Lower lobe of right lung (tissue), 2 donors: ENCODE measurements around the gene LRTM1. TPM values are rescaled to one million over a fixed set of nuclear protein-coding genes. Genes with fewer than 3 reads are reported as not detected.

ENCODE experiments used
- ATAC-seq, 2 donors: fragments of 200-7000 bp; cut with Tn5 transposase; one replicate each; pipeline ENCODE4 v1.9.1; 2020 to 2022; ENCODE audit warnings: mild to moderate bottlenecking in 2 of 2, moderate library complexity in 2 of 2
- DNase-seq: peaks from one replicate; pipeline ENCODE4 v3.0.0-alpha.2; 2020
- H3K27ac ChIP-seq: fragments of 200-600 bp; one replicate; pipeline ENCODE4 v1.8.0; 2022
- H3K27me3 ChIP-seq: fragments of 200-600 bp; one replicate; pipeline ENCODE4 v1.8.0; 2022; ENCODE audit warnings: low read depth
- H3K36me3 ChIP-seq: fragments of 200-600 bp; one replicate; pipeline ENCODE4 v1.8.0; 2022; ENCODE audit warnings: mild to moderate bottlenecking
- H3K4me1 ChIP-seq: fragments of 200-600 bp; one replicate; pipeline ENCODE4 v1.8.0; 2022
- H3K4me3 ChIP-seq: fragments of 200-600 bp; one replicate; pipeline ENCODE4 v1.8.0; 2022; ENCODE audit warnings: mild to moderate bottlenecking
- H3K9me3 ChIP-seq: fragments of 200-600 bp; one replicate; pipeline ENCODE4 v1.8.0; 2022
- intact Hi-C: fragments of 100-400 bp; cut with DNase I; formaldehyde crosslinking; loops from one replicate; pipeline ENCODE4 v1.11.0; 2022
- total RNA-seq: library from RNA; stranded (reverse); fragmentation: NEBNext Ultra II Directional; extraction: Animal tissue kit (Norgen Biotek cat#: 25700); gene quantifications from one replicate; pipeline ENCODE4 v1.2.1, GENCODE V29; 2021
- TF ChIP-seq, protein P1 (sequence below): fragments of 200-600 bp; IDR thresholded peaks from one replicate; pipeline ENCODE4 v1.8.0; 2022; ENCODE audit warnings: antibody characterized with exemption, mild to moderate bottlenecking
- donor health status: DM: no; HTN: yes; CAD: no; lungs with severe emphysema.

Gene LRTM1
- total RNA-seq, 1 donor from 2014 or later = not detected

DNA sequence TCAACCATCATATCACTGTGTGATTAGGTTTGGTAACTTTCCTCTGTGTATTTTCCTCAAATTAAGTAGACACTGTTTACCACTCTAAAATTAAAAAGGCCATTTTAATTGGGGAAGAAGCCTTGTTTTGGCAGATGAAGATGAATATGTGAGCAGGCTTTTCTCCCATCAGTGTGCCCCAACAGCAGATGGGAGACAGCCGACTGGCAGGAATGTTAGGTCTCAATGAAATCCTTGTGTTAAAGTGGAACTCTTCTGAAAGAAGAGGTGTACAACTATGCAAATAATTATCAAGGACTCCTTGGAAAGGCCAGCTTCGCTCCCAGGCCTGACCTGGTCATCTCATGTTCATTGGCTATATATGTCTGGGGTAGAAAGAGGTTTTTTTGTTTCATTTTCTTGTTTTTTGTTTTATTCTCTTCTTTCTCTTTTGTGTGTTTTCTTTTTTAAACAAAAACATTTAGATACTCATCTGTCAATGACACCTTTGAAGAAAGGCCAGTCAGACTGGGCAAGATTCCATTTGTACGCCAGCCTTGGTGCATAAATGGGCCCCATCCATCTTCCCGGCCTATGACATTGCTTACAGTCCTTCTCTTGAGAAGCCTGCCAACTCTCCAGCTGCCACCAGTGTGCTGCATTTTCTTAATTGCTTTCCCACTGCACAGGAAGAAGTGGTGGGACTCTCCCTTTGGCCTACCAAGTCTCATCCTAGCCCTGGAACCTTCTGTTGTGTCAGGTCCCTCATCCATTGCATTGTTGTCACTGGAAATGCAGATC lies 25.8 kb downstream of the LRTM1 start:
- Histone ChIP-seq H3K9me3 (no peaks in the 10 kb centered on the region), H3K4me3 (no peak overlapping the region), H3K36me3 (no peaks in the 10 kb centered on the region), H3K27ac (no peak overlapping the region), H3K4me1 (no peaks in the 10 kb centered on the region), H3K27me3 (no peaks in the 10 kb centered on the region)
- TF ChIP-seq, protein P1, sequence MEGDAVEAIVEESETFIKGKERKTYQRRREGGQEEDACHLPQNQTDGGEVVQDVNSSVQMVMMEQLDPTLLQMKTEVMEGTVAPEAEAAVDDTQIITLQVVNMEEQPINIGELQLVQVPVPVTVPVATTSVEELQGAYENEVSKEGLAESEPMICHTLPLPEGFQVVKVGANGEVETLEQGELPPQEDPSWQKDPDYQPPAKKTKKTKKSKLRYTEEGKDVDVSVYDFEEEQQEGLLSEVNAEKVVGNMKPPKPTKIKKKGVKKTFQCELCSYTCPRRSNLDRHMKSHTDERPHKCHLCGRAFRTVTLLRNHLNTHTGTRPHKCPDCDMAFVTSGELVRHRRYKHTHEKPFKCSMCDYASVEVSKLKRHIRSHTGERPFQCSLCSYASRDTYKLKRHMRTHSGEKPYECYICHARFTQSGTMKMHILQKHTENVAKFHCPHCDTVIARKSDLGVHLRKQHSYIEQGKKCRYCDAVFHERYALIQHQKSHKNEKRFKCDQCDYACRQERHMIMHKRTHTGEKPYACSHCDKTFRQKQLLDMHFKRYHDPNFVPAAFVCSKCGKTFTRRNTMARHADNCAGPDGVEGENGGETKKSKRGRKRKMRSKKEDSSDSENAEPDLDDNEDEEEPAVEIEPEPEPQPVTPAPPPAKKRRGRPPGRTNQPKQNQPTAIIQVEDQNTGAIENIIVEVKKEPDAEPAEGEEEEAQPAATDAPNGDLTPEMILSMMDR = no peak
- ATAC-seq (no peak), DNase-seq (no peak)
- intact Hi-C loops = no loop called here

DNA sequence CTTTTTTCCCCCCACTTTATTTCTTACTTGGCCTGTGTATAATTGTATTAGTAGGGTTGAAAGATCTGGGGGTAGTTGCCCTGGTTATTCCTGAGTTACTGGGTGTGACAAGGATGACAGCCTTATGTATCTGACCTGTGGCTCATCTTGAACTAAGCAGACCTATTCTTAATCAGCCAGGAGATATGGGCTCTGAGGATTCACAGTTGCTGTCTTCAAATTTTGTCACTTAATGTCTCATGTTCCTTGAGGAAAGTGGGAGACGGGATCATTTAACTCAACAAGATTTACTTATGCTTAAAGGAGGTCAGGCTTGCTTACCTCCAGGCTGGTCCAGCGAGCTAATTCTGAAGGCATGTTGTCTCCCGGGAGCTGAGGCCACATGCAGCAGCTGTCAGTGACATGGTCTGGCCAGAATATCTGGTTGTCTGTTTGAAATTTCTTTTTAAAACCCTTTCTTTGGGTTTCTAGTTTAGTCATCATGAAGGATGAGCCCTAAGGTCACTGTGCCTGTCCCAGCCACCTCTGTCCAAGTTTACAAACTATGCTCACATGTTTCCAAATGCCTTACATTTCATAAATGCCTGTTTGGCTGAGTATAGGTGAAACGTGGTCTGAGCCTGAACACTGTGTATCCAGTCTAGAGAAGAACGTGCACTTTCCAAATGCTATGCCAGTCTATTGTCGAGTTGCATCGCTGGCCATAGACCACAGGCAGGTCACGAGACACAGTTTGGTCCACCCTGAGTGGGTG lies 26.8 kb downstream of the LRTM1 start:
- Histone ChIP-seq H3K4me1 (no peaks in the 10 kb centered on the region), H3K4me3 (no peak overlapping the region), H3K36me3 (no peaks in the 10 kb centered on the region), H3K9me3 (no peaks in the 10 kb centered on the region), H3K27me3 (no peaks in the 10 kb centered on the region), H3K27ac (no peak overlapping the region)
- TF ChIP-seq, protein P1 = no peak
- intact Hi-C loops = no loop called here
- DNase-seq (no peak), ATAC-seq (no peak)

DNA sequence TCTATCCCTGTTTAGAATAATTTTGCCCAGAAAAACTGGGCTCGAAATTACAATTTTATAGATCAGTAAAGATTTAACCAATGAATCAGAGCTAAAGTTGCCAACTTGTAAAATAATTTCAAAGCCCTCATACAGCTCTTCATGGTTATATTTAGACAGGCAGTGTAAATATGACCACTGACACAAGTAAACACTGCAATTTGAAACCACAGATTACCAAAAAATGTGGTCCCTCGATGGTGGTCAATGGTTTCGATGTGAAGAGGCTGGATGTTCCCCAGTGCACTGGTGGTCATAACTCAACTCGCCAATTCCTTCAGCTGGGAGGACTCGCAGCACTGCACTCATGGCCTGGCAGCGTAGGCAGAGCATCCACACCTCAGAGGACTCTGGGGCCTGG lies 28.6 kb downstream of the LRTM1 start:
- H3K4me1 ChIP-seq = no peaks in the 10 kb centered on the region
- no peaks in the 10 kb centered on the region for H3K9me3 ChIP-seq
- TF ChIP-seq, protein P1 = no peak
- intact Hi-C loops = no loop called here
- no peak overlapping the region for H3K4me3 ChIP-seq
- no peaks in the 10 kb centered on the region for H3K36me3 ChIP-seq
- ATAC-seq (no peak), DNase-seq (no peak)
- no peaks in the 10 kb centered on the region for H3K27me3 ChIP-seq
- H3K27ac ChIP-seq = no peak overlapping the region

DNA sequence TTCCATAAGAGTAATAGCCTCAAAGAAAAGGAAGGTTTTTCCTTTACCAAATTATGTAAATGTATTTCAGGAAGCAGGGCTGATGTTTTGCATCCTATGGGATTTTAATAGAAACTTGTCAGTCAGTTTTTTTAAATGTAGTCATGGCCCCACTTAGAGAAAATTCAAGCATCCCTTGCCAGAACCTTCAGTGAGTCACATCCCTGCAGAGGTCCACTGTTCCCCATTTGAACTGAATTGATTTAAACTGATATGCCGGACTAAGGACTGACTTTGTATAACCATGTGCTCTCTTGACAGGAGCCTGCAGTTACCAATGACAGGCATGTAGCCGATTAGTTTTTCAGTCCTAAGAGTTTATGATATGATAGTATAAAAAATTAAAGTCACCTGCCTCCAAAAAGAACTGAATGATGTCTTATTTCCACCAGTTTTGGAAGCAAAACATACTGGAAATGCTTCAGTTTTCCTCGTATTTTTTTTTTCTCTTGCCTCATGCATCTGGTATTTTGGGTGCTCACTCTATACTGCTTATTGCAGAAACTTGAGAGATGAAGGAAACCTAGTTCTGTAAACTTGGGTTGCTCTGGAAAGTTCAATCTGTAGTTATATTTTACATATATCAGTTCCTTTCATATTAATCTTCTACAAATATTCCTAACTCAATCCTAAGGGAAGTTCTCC lies 30.7 kb downstream of the LRTM1 start:
- Histone ChIP-seq H3K9me3 (no peaks in the 10 kb centered on the region), H3K27me3 (no peaks in the 10 kb centered on the region), H3K27ac (no peak overlapping the region), H3K36me3 (no peaks in the 10 kb centered on the region), H3K4me3 (no peak overlapping the region), H3K4me1 (peaks cover 3% of the 10 kb centered on the region)
- TF ChIP-seq, protein P1 = no peak
- DNase-seq = no peak
- intact Hi-C loops = no loop called here
- no peak for ATAC-seq

DNA sequence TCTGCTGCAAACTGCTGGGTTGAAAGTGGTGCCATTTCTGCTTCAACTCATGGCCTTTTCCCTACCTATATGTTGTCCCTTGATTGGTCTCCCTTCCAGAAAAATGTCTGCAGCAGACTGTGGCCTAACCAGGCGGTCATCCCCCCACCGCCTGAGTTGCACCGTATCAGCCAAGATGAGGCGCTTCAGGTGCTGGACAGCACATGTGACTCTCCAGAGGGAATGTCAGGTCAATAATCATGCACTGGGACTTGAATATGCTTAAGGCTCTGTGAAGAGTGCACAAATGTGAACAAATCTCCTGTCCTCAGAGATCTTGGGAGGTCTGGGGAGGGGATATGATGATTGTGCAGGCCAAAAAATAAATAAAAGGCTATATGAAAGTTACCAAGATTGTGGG lies 32.2 kb downstream of the LRTM1 start:
- no peak for DNase-seq
- H3K4me1 ChIP-seq = peaks cover 14% of the 10 kb centered on the region
- H3K27me3 ChIP-seq = no peaks in the 10 kb centered on the region
- no peak for ATAC-seq
- TF ChIP-seq, protein P1 = no peak
- intact Hi-C loops = no loop called here
- no peaks in the 10 kb centered on the region for H3K36me3 ChIP-seq
- no peak overlapping the region for H3K27ac ChIP-seq
- no peak overlapping the region for H3K4me3 ChIP-seq
- H3K9me3 ChIP-seq = no peaks in the 10 kb centered on the region
